Measurements from ENCODE around the gene OCSTAMP.

Gene OCSTAMP

DNA sequence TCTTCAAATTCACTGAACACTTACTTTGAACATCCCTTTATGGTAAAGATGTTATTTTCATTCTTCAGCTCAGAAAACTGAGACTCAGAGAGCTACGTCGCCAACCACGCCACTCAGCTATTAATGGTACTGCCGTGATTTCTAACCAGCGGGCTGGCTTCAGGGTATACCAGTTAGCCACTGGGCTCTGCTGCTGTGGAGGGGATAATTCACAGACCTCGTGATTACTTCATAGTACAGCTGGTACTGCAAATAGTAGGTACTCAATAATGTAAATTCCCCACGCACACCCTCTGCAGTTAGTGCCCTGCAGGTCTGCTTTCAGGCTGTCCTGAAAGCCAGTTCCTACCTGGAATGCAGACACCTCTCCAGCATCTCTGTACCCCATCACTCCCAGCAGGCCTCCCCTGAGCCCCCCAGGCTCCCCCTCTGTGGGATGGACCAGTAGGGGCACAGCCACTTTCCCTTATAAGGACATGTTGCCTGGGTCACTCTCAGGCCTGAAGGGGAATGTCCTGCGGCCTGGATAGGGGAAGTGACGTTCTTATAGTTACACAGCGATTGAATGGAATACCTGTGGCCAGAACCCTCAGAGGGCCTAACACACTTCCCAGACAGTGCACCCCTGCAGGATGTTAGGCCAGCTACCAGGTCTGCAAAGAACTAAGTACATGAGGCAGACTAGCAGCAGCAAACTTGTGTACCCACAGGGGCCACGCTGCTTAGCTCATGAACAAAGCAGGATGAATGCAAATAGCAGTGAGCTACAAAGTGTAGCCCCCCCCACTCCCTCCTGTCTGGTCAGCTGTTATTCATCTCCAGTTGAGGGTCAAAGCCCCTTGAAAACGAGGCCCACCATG, 1.3 kb upstream of the OCSTAMP start:
- DNase-seq = no peak

DNA sequence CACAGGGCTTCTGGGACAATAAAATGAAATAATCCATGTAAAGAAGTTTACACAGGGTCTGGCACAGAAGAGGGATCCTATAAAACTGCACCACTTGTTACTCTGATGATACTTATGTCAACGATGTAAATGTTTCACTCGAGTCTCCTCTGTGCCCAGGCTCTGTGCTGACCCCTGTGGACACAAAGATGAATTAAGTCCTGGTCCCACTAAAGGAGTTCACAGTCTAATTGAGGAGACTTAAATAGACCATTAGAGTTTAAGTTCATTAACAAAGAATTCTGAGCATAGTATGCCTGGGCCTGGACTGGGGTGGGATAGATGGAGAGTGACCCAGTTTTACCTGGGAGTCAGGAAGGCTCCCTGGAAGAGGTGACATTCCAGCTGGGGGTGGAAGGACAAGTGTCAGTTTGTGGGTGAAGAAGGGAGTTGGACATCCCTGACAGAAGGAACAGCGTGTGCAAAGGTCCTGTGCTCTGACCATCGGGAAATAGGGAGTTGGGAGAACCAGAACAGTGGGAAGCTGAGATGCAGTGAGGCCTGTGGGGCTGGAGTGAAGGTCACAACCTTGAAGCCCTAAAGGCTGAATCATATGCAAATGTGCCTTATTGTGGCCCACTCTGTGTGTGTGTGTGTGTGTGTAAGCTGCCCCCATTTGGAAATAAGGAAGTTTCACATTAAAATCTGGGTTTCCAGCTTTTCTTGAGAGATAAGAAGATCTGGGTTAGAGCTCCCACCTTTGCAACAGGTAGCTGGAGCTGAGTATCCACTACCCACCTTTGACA, 1.1 kb downstream of the OCSTAMP start:
- no peak for DNase-seq

DNA sequence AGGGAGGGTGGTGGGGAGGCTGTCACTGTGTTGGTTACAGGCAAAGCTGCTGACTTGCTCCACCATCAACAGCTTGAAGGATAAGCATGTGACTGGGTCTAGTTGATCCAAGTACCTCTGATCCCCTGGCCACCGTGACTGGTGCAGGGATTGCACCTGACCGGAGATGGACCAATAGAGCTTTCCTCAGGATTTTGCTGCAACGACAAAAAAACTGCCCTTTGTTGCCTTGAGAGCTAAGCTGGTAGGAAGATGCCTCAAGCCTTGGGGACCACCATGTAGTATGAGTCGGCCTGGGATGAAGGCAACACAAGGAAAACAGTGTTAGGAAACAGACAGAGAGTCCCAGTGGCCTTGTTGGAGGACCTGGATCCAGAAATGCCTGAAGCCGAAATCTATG, 1.8 kb downstream of the OCSTAMP start:
- no peak for DNase-seq

DNA sequence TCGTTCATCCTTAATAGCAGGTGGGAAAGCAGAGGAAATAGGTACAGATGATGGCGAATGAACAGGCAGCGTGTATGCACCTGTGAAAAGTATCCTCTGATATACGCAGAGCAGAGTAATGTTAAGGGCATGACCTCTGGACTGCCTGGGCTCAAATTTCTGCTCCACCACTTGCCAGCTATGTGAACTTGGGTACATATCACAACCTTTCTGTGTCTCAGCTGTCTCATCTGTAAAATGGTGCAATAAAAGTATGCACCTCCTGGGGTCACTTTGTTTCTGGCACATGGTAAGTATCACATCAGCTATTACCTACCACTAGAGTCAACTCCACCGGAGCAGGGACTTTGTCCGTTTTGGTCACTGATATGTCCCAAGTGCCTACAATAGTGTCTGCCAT, 2.5 kb downstream of the OCSTAMP start:
- no peak for DNase-seq

DNA sequence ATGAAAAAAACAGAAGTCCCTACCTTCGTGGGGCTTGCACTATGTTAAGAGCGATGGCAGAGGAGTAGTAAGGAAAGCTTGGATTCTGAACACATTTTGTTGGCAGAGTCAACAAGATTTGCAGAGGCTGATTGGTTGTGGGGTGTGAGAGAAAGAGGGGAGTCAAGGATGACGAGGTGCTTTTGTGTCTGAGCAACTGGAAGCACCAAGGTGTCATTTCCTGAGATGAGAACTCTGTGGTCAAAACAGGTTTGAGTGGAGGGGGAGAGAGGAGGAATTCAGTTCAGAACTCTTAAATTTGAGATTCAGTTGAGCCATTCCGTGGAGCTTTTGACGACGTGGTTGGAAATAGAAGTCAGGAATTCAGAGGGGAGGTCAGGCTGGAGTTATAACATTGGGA, 3.5 kb downstream of the OCSTAMP start:
- DNase-seq = no peak

DNA sequence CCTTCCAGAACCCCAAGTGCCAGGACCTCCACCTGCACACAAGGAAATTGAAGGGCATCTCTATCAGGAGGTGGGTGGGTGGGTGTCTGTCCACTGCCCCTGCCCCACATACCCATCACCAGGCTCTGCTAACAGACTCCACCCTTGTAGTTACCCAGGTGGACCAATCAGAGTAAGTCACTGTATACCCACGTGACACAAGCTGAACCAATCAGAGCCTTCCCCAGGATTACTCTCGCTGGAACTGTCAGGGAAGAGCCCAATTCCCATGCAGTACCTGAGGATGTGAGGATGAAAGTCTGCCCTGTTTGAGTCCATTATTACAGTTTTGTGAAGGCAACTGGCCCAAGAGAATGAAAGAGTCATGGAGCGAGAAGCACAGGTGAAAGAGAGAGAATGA, 4.2 kb downstream of the OCSTAMP start:
- no peak for DNase-seq

DNA sequence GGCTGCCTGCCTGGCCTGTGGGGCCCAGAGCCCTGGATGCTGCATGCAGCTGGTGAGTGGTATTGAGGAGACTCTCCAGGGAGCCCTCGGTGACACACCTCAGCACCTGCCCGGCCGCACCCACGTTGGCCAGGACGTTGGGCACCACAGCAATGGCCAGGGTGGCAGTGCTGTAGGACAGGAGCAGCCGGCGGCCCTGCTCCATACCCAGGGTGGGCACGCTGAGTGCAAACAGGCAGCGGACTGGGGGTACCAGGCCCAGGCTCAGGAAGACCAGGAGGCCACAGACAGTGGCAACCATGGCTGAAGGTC, 4.7 kb downstream of the OCSTAMP start:
- DNase-seq = no peak

DNA sequence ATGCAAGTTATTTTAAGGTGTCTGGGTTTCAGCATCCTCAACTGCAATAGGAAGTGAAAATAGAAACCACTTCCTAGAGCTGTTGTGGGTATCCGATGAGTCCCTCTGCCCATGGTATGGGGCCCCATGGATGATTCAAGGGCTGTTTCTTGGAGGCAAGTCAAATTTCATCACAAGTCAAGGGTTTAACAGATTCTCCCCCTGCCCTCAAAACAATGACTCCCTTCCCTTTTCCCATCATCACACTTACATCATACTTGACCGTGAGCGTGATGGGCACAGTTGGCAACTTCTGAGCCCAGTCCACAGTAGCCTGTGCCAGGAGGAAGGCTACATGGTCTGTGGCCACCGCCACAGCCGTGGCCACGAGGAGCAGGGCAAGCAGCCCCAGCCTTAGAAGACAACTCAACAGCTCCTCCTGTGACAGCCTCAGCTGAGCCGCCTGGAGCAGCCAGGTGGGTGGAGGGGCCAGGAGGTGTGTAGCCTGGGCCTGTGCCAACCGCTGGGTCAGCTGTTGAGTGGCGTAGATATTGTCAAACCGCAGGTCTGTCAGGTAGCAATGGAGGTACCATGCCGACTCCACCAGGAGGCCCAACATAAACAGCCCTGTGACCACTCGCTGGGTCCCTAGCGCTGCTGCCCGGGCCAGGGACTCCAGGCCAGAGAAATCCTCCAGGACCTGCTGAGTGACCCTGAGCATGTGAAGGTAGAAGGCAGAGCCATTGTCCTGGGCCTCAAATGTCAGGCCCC, 5.2 kb downstream of the OCSTAMP start:
- DNase-seq = no peak

DNA sequence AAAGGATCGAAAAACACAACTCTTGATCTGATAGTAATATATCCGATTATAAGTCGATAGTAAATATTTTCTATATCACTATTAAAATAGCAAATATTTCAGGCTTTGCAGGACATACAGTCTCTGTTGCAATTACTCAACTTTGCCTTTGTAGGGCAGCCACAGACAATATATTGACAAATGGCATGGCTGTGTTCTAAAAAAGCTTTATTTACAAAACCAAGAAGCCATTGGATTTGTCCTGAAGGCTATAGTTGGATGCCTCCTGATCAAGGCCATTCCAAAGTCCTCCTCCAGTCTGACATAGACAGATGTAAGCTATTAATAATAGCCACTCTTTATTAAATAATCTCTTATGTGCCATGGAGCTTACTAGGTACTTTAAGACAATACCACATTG, 5.9 kb downstream of the OCSTAMP start:
- DNase-seq = no peak

DNA sequence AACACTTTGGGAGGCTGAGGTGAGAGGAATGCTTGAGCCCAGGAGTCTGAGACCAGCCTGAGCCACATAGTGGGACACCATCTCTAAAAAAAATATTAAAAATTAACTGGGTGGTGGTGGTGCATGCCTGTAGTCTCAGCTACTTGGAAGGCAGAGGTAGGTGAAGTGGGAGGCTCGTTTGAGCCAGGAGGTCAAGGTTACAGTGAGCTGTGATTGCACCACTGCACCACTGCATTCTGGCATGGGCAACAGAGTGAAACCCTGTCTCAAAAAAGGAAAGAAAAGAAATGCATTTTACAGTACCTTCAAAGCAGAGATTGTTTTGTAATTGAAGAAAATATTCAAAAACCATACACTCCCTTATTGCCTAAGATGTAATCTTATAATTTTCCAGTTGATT, 6.5 kb downstream of the OCSTAMP start:
- DNase-seq = no peak

DNA sequence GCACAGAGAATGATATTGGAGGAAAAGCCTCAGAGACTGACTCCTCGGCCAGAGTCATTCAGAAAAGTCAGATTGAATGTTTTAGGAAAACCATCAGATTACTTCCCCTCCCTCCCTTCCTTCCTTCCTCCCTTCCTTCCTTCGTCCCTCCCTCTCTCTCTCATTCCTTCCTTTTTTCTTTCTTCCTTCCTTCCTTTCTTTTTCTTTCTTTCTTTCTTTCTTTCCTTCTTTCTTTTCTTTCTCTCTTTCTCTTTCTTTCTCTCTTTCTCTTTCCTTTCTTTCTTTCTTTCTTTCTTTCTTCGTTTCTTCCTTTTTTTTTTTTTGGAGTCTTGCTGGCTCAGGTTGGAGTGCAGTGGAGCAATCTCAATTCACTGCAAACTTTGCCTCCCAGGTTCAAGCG, 7.4 kb downstream of the OCSTAMP start:
- DNase-seq = no peak

DNA sequence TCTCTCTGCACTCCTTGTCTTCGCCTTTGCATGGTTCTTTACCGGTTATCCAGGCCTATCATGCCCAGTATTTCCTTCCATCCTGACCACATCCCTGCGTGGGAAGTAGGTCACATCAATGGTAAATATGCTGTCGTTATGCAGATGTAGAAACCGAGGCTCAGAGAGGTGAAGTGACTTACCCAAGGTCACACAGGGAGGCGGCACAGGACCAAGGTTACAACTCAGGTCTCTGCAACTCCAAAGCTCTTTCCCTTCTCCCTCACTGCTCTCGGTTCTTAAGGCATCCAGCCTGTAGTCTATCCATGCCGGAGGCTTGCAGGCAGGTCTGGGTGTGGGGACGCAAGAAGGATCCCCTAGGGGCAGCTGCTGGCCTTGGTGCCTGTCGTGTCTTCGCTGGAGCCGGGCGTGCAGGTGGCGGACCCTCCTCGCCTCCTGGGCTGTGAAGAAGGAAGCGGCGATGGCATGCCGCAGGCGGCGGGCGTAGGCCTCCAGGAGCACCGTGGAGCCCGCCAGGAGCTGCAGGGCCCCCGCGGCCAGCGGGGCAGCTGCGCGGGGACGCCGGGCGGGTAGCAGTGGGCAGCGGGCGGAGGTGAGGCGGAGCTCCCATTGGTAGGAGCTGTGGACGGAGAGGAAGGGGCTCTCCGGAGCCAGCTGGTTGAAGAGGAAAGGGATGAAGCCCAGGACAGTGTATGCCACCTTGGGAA, 9.1 kb downstream of the OCSTAMP start:
- DNase-seq = no peak

DNA sequence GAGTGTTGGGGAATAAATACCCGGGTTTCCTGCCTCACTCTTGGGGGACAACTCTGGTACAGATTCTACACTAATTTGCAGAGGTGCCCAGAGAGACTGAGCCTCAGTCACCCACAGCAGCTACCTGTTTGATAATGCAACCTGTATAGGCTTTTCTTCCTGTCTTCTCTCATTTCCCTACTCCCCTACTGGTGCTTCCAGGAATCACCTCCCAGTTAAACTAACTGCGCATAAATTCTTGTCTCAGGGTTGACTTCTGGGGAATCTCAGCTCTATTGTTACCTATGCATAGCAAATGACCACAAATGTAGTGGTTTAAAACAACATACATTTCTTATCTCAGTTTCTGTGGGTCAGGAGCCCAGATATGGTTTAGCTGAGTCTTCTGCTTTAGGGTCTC, 11.3 kb downstream of the OCSTAMP start:
- no peak for DNase-seq

DNA sequence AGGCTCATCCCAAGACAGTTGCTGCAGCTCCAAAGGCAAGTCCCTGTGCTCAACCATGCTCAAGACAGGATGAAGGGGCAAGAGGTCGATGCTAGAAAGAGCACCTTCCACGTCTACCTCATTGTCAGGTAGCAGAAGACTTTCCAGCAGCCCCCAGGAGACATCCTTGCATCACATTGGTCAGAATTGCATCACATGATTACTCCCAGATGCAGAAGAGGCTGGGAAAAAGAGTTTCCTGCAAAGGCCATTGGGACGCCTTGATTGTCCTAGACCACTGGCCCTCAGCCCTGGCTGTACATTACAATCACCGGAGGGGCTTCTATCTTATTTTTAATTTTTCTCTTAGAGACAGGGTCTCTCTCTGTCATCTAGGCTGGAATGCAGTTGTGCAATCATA, 19.8 kb downstream of the OCSTAMP start:
- DNase-seq = no peak

DNA sequence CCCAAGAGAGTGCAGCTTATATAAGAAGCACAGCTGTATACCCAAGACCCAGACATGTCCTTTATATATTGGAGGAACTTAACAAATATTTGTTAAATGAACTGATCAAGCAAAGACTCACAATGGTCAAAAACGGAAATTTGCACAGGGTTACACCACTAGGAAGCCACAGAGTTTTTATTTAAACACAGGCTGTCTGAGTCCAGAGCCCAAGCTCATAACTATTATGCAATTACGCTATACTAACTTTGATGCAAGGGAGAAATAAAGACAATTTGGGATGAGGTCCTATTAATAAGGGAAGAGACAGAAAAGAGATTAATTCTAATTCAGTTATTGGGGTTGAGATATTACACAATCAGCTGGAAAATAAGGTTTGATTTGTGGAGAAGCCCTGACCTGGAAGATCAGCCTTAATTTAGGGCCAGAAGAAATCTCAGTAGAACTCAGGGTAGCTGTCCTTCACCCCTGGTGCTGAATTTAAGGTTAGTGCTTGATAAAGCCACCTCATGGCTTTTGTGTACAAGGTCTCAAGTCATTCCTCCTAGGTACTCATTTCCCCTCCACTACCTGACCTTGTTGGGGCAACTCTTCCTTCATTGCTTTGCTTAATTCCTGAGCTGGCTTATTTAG, 26.6 kb downstream of the OCSTAMP start:
- no peak for DNase-seq

DNA sequence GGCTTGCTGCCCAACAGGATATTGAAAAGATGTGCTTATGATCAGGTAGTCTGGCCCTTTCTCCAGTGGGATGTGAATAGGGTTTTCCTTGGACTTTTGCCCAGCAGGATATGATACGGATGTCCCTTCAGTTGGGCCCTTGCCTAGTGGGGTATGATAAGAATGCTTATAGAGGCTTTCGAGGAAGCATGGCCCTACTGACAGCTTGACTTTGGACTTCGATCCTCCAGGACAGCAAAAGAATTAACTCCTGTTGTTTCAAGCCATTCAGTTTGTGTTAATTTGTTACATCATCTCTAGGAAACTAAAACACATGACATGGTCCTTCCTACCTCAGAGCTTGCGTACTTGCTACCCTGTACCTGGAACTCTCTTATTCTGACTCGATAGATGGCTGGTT, 27.3 kb downstream of the OCSTAMP start:
- DNase-seq = no peak

DNA sequence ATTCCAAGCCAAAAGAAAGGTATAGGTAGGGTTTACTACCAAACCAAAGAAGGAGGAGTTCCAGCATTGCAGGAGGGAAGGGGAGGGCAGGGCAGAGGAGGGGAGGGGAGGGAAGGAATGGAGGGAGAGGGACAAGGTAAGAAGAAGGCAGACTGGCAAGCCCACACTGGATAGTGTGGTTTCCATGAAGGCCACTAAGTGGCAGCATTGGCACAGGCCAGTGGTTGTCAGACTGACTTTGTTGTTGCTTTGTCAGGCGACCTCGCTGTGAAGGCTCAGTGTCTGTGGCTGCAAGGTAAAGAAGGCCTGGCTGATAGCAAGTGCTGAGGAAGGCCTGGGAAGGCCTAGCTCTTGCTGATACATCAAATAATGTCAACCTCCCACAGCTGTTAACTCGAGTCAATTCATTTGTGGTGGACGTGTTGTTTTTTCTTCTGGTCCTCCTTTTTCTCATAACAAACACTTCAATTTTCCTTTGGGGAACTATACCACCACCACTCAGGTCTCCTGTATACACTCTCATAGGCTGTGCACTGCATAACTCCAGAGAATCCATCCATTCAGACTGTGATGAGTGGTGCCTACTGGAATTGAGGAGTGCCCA, 29.4 kb downstream of the OCSTAMP start:
- DNase-seq = peak in 1 of 2 experiments; percentile 57

DNA sequence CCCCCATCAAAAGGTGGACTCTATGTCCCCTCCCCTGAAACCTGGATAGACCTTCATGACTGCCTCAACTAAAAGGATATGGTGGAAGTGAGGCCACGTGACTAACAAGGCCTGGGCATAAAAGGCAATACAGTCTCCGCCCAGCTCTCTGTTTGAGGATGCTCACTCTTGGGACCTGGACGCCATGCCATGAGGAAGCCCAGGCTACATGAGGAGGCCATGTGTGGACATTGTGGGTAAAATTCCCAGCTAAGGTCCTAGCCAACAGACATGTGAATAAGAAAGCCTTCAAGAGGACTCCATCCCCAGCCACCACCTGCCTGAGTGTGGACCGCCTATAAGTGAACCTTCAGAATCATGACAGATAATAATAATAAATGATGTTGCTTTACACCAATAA, 29.9 kb downstream of the OCSTAMP start:
- DNase-seq = no peak

DNA sequence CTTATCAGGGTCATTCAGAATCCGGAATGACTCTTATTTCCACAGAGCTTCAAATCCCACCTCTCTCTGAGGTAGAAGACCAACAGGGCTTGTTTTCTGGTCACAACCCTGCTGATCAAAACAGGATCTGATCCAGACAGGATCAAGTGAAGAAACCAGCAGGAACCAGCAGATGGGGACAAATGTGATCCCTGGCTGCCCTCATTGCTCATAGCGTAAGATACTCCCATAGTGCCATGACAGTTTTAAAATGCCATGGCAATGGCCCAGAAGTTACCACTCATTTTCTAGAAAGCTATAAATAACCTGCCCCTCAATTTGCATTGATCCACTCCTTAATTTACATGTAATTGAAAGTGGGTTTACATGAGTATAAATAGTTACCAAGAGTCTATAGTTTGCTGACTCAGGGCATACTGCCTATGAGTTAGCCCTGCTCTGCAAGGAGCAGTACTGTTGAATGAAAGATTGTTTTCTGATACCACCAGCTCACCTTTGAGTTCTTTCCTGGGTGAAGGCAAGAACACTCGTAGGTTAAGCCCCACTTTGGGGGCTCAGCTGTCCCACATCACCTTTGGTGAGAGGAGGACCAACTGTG, 30.9 kb downstream of the OCSTAMP start:
- DNase-seq = no peak

DNA sequence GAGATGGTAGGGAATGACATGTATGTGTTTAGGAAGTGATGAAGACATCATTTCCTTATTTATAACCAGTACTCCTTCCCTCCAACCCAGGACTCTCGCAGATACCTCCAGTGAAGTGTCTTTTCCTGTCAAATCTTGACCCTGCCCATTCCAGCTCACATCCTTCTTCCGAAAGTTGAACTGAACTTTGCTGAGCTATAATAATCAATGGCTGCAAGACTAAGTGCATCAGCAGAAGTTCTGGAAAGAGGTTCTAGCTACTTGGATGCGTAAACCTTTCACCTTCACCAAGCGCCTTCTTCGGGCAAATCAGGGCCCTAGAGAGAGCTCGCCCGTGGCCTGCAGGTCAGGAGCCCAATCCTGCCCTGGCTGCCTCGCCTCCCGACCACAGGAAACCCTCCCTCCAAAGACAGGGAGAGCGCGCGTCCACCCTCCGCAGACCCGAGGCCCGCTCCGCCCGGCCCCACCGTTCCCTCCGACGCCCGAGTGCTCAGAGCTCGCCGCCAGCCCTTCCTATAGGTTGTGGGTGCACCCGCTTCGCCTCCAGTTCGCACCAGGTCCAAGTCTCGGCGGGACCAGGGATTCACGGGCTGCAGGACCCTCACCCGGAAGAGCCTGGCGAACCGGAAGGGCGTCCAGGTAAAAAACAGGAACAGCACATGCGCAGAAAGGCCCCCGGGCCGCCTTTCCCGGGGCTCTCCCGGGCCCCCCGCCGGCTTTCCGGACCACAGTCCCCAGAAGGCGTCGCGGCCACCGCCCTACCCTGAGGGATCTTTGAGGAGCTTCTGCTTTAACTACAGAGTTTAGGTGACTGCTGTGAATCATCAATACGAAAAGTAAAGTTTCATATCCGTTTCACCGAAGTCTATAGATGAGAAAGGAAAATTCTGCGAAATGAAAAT, 37.3 kb downstream of the OCSTAMP start, which contains the start of gene ZNF334:
Gene ZNF334 (minus strand): TSS at position 617 of the 902 bp plus-strand sequence. CDS start 1,457 bp downstream, outside the sequence.
- peak; percentile 22 to 61 for DNase-seq

DNA sequence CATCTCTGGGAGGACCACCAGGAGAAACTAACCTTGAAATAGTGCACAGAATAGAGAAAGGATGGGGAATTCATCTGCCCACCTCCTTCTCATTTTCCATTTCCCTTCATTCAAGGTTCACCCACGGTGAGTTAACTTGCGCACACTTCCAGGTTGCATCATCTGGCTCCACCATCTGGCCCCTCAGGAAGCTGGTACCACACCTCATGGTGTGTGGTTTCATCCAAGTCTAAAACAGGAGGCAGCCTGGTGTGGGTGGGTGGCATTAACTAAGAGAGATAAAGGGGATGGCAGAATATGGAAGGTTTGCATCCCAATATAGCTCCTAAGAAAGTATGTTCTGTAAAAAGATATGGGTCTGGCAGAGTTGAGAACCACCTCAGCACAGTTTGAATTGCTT, 40.9 kb downstream of the OCSTAMP start:
- no peak for DNase-seq
